AG09319 (cell line): ENCODE measurements around the gene CREBBP.

Experiments
- DNase-seq: peaks from one replicate; pipeline ENCODE4 v3.0.0-alpha.2; 2010; ENCODE audit warnings: low read depth; ENCODE audit errors: extremely low read depth
- TF ChIP-seq, protein P1 (sequence below): IDR thresholded peaks from 2 replicates; pipeline ENCODE4 v1.5.1; 2011; ENCODE audit warnings: low read depth, mild to moderate bottlenecking, inconsistent platforms, low read length, moderate library complexity

CREBBP gene

DNA sequence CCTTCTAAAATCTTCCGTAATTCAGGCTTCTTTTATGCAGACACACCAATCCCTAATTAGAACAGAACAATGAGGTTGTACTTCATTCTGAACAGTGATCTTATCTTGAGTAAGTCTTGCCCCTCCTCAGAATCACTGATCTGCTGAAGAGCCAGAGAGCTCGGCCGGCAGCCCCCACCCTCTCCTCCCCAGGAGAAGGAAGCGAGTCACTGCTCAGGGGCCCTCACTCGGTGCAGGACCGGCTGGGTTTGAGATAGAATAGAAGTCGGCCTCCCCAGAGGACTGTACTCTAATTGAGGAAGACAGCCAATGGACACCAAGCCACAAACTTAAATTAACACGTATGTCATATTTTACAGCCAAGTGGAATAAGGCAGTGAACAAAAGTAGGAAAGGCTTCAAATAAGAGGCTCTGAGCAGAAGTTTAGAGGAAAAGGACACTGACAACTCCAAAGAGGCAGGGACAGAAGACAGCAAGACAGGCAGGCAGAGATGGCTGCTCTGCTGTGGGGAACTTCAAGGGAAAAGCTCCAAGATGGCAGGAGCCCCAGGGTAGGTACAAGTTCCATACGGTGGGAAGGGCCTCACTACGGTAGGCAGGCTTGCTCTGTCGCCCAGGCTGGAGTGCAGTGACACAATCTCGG lies 18.6 kb downstream of the CREBBP start:
- TF ChIP-seq, protein P1, sequence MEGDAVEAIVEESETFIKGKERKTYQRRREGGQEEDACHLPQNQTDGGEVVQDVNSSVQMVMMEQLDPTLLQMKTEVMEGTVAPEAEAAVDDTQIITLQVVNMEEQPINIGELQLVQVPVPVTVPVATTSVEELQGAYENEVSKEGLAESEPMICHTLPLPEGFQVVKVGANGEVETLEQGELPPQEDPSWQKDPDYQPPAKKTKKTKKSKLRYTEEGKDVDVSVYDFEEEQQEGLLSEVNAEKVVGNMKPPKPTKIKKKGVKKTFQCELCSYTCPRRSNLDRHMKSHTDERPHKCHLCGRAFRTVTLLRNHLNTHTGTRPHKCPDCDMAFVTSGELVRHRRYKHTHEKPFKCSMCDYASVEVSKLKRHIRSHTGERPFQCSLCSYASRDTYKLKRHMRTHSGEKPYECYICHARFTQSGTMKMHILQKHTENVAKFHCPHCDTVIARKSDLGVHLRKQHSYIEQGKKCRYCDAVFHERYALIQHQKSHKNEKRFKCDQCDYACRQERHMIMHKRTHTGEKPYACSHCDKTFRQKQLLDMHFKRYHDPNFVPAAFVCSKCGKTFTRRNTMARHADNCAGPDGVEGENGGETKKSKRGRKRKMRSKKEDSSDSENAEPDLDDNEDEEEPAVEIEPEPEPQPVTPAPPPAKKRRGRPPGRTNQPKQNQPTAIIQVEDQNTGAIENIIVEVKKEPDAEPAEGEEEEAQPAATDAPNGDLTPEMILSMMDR, result no peak
- no peak for DNase-seq

DNA sequence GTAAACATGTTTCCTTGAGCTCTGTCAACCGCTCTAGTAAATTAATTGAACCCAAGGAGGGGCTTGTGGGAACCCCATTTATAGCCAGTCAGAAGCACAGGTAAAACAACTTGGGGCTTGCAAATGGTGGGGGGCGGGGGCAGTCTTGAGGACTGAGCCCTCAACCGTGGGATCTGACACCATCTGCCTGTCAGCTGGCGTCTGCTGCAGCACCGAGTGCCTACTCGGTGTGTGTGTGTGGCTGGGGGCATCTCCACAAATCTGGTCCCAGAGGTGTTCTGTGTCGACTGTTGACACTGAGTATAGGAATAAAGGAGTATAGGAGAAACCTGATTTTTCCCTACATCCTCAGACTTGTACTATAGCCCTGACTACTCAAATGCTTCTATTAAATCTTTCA lies 20.6 kb downstream of the CREBBP start:
- TF ChIP-seq, protein P1, result no peak

DNA sequence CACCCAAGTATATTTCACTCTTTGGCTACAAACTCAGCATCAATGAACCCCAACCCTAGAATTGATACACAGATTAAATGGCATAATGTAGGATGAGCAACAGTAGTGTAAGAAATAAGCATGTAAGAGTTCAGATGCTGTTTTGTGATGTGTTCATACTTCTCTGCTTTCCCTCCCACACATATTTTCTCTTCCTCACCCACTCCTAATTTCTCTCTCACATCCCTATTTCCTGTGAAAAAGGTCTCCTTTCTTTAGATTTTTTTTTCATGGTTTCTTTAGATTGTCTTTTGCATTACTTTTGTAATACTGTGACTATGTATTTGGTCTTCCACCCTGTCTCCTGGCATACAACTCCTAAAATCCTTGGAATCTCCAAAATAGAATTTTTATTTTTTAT lies 21.7 kb downstream of the CREBBP start:
- TF ChIP-seq, protein P1, result no peak
- DNase-seq, result no peak

More for the DNA sequence above, 20.6 kb downstream of the CREBBP start:
- no peak for DNase-seq

DNA sequence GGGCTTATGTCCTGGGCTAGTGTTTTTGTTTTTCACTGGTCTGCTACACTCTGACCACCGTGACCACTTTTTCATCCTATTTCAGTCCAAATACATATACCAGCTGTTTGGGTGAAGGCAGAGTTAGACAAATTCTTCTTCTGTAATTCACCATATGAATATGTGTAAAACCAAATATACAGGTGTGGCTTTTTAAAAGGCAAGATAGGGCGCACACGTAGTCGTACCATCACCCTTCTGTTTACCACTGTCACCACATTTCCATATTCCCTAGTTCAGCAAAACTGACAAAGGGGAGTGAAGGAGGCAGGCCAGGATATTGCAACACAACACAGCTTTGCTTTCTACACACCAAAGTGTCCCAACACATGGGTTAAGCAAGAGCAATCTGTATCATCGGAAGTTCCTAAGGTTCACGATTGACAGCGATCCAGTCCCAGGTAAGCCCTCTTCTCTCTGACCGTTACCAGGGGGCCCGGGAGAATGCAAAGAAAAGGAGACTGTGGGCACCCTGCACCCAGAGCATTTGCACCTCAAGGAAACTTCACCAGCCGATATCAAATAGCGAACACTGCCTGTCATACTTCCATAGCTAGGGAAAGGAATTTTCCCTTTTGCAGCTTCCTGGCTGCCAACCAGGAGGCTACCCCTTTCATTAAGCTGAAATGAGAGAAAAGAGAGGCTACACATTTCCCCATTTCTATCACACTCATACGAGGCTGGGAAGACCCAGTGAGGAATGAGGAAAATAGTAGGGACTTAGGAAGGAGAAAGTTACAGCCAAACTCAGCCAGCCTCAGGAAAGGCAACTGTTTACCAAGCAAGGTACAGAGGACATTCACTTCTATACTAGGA lies 23.1 kb downstream of the CREBBP start:
- TF ChIP-seq, protein P1, result no peak
- DNase-seq, result no peak

DNA sequence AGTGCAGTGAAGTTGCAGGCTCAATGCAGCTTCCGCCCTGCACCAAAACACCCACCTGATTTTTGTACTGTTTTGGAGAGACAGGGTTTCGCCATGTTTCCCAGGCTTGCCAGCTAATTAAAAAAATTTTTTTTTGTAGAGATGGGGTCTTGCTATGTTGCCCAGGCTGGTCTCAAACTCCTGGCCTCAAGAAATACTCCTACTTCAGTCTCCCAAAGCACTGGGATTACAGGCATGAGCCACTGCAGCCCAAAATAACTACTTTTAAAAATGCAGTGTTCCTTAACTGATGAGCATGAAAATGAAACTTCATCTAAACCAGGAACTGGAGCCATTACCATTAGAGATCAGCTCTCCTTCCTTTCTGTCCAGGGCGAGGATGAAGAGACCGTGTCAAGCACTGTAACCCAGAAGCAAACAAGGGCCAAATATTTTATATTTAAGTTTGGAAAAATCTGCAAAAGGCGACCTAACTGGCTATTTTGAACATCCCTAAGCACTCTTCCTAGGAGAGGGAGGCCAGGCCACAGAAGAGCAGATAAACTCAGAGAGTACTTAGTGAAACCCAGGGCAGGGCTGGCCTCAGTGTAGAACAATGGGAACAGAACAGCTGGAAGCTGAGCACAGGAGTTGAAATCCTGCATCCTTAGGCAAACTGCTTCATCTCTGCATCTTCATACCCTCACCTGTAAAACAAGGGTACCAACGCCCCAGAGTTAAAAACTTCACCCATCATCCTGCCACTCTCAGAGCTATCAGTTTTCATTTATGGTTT lies 24.0 kb downstream of the CREBBP start:
- TF ChIP-seq, protein P1, result no peak
- no peak for DNase-seq

DNA sequence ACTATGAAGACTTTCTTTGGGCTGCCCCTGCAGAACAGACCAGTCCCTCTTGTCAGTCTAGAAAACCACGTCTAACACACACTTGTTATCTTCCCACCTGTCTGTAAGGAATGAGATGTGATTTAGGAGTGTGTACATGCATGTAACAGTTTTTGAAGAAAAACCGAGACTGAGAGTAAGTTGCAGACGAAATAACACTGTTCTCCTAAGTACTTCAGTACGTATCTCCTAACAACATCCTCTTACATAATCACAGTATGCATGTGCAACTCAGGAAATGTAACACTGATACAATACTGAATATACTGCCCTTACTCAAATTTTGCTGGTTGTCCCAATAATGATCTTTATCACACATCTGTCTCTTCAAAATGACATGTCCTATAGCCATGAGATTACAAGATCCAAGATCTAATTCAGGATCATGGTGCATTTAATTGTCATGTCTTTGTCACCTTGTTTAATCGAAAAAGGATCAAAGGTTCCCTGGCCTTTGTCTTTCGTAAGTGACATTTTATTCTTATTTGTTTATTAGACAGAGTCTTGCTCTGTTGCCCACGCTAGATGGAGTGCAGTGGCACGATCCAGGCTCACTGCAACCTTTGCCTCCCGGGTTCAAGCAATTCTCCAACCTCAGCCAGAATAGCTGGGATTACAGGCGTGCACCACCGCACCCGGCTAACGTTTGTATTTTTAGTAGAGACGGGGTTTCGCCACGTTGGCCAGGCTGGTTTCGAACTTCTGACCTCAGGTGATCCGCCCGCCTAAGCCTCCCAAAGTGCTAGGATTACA lies 25.6 kb downstream of the CREBBP start:
- TF ChIP-seq, protein P1, result no peak

More for the DNA sequence above, 25.6 kb downstream of the CREBBP start:
- no peak for DNase-seq
